ENCODE data around the gene RANBP1. TPM values are rescaled to one million over a fixed set of nuclear protein-coding genes. Genes with fewer than 3 reads are reported as not detected.

Gene RANBP1
- total RNA-seq, 1 experiment from 2014 or later: 522 TPM

DNA sequence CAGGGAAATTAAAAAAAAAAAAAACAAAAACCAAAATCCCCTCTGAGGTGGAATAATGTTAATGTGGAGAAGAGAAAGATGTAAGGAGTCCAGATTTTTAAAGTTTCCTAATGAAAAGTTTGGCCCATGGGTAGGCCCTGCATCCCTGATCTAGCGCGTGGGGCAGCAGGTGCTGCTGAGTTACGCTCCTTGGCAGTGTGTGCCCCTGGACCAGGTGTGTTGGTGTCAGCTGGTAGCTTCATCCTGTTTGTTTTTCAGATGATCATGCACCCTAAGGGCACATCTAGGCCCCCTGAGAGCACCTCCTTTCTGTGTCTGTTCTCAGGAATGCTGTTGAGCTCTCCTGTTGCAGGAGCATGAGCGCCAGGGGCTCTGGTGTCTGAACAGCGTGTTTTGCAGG is 29.1 kb upstream of the RANBP1 start:
- peaks cover 14% of the 10 kb centered on the region for H3K79me1 ChIP-seq (ENCODE audit: insufficient read depth, low read depth, low read length, poor library complexity, severe bottlenecking)
- H2BK12ac ChIP-seq (ENCODE audit: insufficient read length, low read depth, low read length): no peak overlapping the region
- no CpG with 5 or more reads among the region's 5 CpGs for WGBS (ENCODE audit: extremely low coverage, insufficient read length, low lambda C conversion rate)
- H3K27ac ChIP-seq (ENCODE audit: insufficient read length, low read depth, low read length): no peak overlapping the region
- H2BK20ac ChIP-seq (ENCODE audit: low read depth, low read length, poor library complexity, severe bottlenecking): no peak overlapping the region
- no peaks in the 10 kb centered on the region for H3K23me2 ChIP-seq (ENCODE audit: insufficient read length, low read depth, low read length, poor library complexity, severe bottlenecking)
- Mint-ChIP-seq H3K27ac (peak overlapping the region in 2 of 3 experiments; percentile 54 to 86; a peak in 1 of 7 replicates), H3K4me1 (peaks cover 29 to 35% of the 10 kb centered on the region in 2 experiments), H3K36me3 (ENCODE audit: insufficient read depth in 1 of 3, low read depth in 3 of 3) (peaks cover 55 to 79% (median 75%) of the 10 kb centered on the region in 3 experiments; a peak in 6 of 7 replicates), H3K9me3 (no peaks in the 10 kb centered on the region), H3K4me3 (no peak overlapping the region), H3K27me3 (ENCODE audit: low read depth) (no peaks in the 10 kb centered on the region)
- no peak overlapping the region for H2AK5ac ChIP-seq (ENCODE audit: insufficient read length, low read length)
- peaks cover 22% of the 10 kb centered on the region for H3K79me2 ChIP-seq (ENCODE audit: insufficient read depth, low read length)
- H3K4me1 ChIP-seq (ENCODE audit: insufficient read depth, low read length): peaks cover 2% of the 10 kb centered on the region; the same call in 1 of the 2 replicates
- H3K14ac ChIP-seq (ENCODE audit: insufficient read depth, low read length): no peak overlapping the region
- no peak overlapping the region for H3K4ac ChIP-seq (ENCODE audit: low read depth, low read length)
- no peak overlapping the region for H3K18ac ChIP-seq (ENCODE audit: insufficient read length, low read depth, low read length)
- TF ChIP-seq, protein P1, sequence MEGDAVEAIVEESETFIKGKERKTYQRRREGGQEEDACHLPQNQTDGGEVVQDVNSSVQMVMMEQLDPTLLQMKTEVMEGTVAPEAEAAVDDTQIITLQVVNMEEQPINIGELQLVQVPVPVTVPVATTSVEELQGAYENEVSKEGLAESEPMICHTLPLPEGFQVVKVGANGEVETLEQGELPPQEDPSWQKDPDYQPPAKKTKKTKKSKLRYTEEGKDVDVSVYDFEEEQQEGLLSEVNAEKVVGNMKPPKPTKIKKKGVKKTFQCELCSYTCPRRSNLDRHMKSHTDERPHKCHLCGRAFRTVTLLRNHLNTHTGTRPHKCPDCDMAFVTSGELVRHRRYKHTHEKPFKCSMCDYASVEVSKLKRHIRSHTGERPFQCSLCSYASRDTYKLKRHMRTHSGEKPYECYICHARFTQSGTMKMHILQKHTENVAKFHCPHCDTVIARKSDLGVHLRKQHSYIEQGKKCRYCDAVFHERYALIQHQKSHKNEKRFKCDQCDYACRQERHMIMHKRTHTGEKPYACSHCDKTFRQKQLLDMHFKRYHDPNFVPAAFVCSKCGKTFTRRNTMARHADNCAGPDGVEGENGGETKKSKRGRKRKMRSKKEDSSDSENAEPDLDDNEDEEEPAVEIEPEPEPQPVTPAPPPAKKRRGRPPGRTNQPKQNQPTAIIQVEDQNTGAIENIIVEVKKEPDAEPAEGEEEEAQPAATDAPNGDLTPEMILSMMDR (conservative IDR thresholded peaks at IDR 0.05): no peak
- H3K9me3 ChIP-seq (ENCODE audit: control insufficient read depth, low read depth, low read length): no peaks in the 10 kb centered on the region
- no peak for DNase-seq
- no peak overlapping the region for H2BK5ac ChIP-seq (ENCODE audit: insufficient read length, low read length)
- H3K9ac ChIP-seq (ENCODE audit: extremely low read depth, insufficient read length, low read length): no peak overlapping the region
- no peak overlapping the region for H3K23ac ChIP-seq (ENCODE audit: insufficient read length, low read depth, low read length)
- no peak overlapping the region for H4K91ac ChIP-seq (ENCODE audit: insufficient read length, low read depth, low read length)
- no peak overlapping the region for H4K5ac ChIP-seq (ENCODE audit: insufficient read length, low read depth, low read length)
- peaks cover 6% of the 10 kb centered on the region for H4K20me1 ChIP-seq (ENCODE audit: control insufficient read depth, insufficient read depth, insufficient read length)
- no peak overlapping the region for H3T11ph ChIP-seq (ENCODE audit: low read length)
- H4K8ac ChIP-seq (replicated peaks; ENCODE audit: insufficient read length, low read depth, low read length): no peak overlapping the region
- H2BK120ac ChIP-seq (ENCODE audit: low read depth, low read length, poor library complexity, severe bottlenecking): no peak overlapping the region
- H3K27me3 ChIP-seq (ENCODE audit: insufficient read depth, low read length): no peaks in the 10 kb centered on the region
- H3K4me2 ChIP-seq (ENCODE audit: insufficient read depth, insufficient read length, low read length): no peak overlapping the region
- H2AFZ ChIP-seq (ENCODE audit: low read length): no peak overlapping the region
- H3K56ac ChIP-seq (ENCODE audit: insufficient read length, low read depth, low read length): no peak overlapping the region
- no peak overlapping the region for H2BK15ac ChIP-seq (ENCODE audit: low read depth, low read length)

Data from H9 (cell line).